Gastrocnemius medialis (tissue), 4 donors: Measurements from ENCODE around the gene VCPKMT.
"Not testable (repeated sequence)": the region's sequence is repeated elsewhere in the genome, so short reads cannot be mapped to it uniquely, and the experiment has no call there.

ENCODE experiments used
- CTCF ChIP-seq, 5 experiments: fragments of 450-650 bp in 3 of 5; fragments of 200-600 bp in 2 of 5; sonication (generic) in 2 of 5; IDR thresholded peaks in 4 of 5; conservative IDR thresholded peaks in 1 of 5; 1 replicate in 4 of 5; 2 replicates in 1 of 5; pipeline ENCODE4 v1.5.1; 2016 to 2019; ENCODE audit warnings: antibody characterized with exemption in 5 of 5, mild to moderate bottlenecking in 3 of 5, moderate library complexity in 3 of 5
- POLR2A ChIP-seq, 2 donors: fragments of 450-650 bp; IDR thresholded peaks; one replicate each; pipeline ENCODE4 v1.6.1; 2017; ENCODE audit warnings: antibody characterized with exemption in 2 of 2, mild to moderate bottlenecking in 2 of 2, moderate library complexity in 2 of 2

GRCh38 chr14:50073663-50074062 lies 42.7 kb downstream of the VCPKMT start:
- not testable (repeated sequence) for TF ChIP-seq CTCF (IDR thresholded peaks at IDR 0.05 in 4 of 5, conservative IDR thresholded peaks at IDR 0.05 in 1 of 5); POLR2A (IDR thresholded peaks at IDR 0.05)
